Mesenchymal stem cell (in vitro differentiated cells and primary cell): ENCODE measurements around the gene KLC1.
A peak's percentile ranks its signal among the peaks of the same experiment; 100 is the strongest.

Experiments
- DNase-seq: peaks from one replicate; pipeline ENCODE4 v3.0.0-alpha.2; 2013
- H2AFZ ChIP-seq: one replicate; pipeline ENCODE4 v1.6.1; 2013; ENCODE audit warnings: low read depth, mild to moderate bottlenecking, control low read depth, inconsistent platforms, low read length, moderate library complexity
- H2AK5ac ChIP-seq: 2 replicates; pipeline ENCODE4 v1.6.1; 2013; ENCODE audit warnings: low read length, moderate library complexity, mild to moderate bottlenecking, inconsistent platforms; ENCODE audit not compliant: severe bottlenecking
- H2BK120ac ChIP-seq: one replicate; pipeline ENCODE4 v1.6.1; 2013; ENCODE audit warnings: low read depth, mild to moderate bottlenecking, inconsistent platforms, low read length, moderate library complexity
- H2BK12ac ChIP-seq, 2 experiments: one replicate each; pipeline ENCODE4 v1.6.1; 2013; ENCODE audit warnings: inconsistent platforms in 2 of 2, low read length in 2 of 2, mild to moderate bottlenecking in 2 of 2, moderate library complexity in 2 of 2, control low read depth in 1 of 2
- H2BK15ac ChIP-seq: one replicate; pipeline ENCODE4 v1.6.1; 2013; ENCODE audit warnings: mild to moderate bottlenecking, low read depth, inconsistent platforms; ENCODE audit not compliant: poor library complexity, severe bottlenecking
- H2BK5ac ChIP-seq: 2 replicates; pipeline ENCODE4 v1.6.1; 2013; ENCODE audit warnings: low read depth, mild to moderate bottlenecking, low read length, control low read depth, inconsistent platforms; ENCODE audit not compliant: poor library complexity, severe bottlenecking
- H3K14ac ChIP-seq, 2 experiments: one replicate each; pipeline ENCODE4 v1.6.1; 2013; ENCODE audit warnings: inconsistent platforms in 2 of 2, low read length in 2 of 2, control low read depth in 1 of 2, mild to moderate bottlenecking in 1 of 2, moderate library complexity in 1 of 2
- H3K18ac ChIP-seq, 2 experiments: one replicate each; pipeline ENCODE4 v1.6.1; 2013; ENCODE audit warnings: inconsistent platforms in 2 of 2, low read length in 2 of 2, control low read depth in 1 of 2, low read depth in 1 of 2, mild to moderate bottlenecking in 1 of 2
- H3K23ac ChIP-seq, 2 experiments: one replicate each; pipeline ENCODE4 v1.6.1; 2013; ENCODE audit warnings: inconsistent platforms in 2 of 2, low read length in 2 of 2, mild to moderate bottlenecking in 2 of 2, moderate library complexity in 2 of 2, control low read depth in 1 of 2
- H3K27ac ChIP-seq: 2 replicates; pipeline ENCODE4 v1.5.1; 2013; ENCODE audit warnings: mild to moderate bottlenecking, moderate library complexity, low read length, control low read depth, inconsistent platforms; ENCODE audit not compliant: poor library complexity, severe bottlenecking
- H3K27me3 ChIP-seq, 2 experiments: 2 replicates each; pipeline versions ENCODE4 v1.6.1 to v1.7.0; 2013; ENCODE audit warnings: low read length in 2 of 2, mild to moderate bottlenecking in 2 of 2, moderate library complexity in 2 of 2, control low read depth in 1 of 2, inconsistent platforms in 1 of 2; ENCODE audit not compliant: control insufficient read depth in 1 of 2, insufficient read depth in 1 of 2
- H3K36me3 ChIP-seq, 2 experiments: 2 replicates each; pipeline versions ENCODE4 v1.6.1 to v1.7.0; 2013; ENCODE audit warnings: low read length in 2 of 2, control low read depth in 1 of 2, inconsistent platforms in 1 of 2, low read depth in 1 of 2, mild to moderate bottlenecking in 1 of 2; ENCODE audit not compliant: insufficient read depth in 2 of 2, control insufficient read depth in 1 of 2
- H3K4ac ChIP-seq, 2 experiments: one replicate each; pipeline ENCODE4 v1.6.1; 2013; ENCODE audit warnings: inconsistent platforms in 2 of 2, low read length in 2 of 2, mild to moderate bottlenecking in 2 of 2, moderate library complexity in 2 of 2, control low read depth in 1 of 2, low read depth in 1 of 2
- H3K4me1 ChIP-seq: 2 replicates; pipeline ENCODE4 v1.6.1; 2013; ENCODE audit warnings: low read depth, low read length, control low read depth; ENCODE audit not compliant: control insufficient read depth, insufficient read depth
- H3K4me2 ChIP-seq: 2 replicates; pipeline ENCODE4 v1.6.1; 2013; ENCODE audit warnings: low read length, mild to moderate bottlenecking, inconsistent platforms; ENCODE audit not compliant: poor library complexity, severe bottlenecking
- H3K4me3 ChIP-seq, 2 experiments: 2 replicates each; pipeline versions ENCODE4 v1.5.1 to v1.7.0; 2013; ENCODE audit warnings: low read length in 2 of 2, mild to moderate bottlenecking in 2 of 2, control low read depth in 1 of 2, low read depth in 1 of 2; ENCODE audit not compliant: insufficient read depth in 1 of 2
- H3K79me1 ChIP-seq: replicated peaks from 2 replicates; pipeline ENCODE4 v1.6.1; 2013; ENCODE audit warnings: mild to moderate bottlenecking, control low read depth, low read length, inconsistent platforms; ENCODE audit not compliant: poor library complexity, severe bottlenecking
- H3K9ac ChIP-seq: 2 replicates; pipeline ENCODE4 v1.7.0; 2013; ENCODE audit warnings: mild to moderate bottlenecking, low read length, moderate library complexity
- H3K9me3 ChIP-seq: 2 replicates; pipeline ENCODE4 v1.7.0; 2013; ENCODE audit warnings: mild to moderate bottlenecking, low read length; ENCODE audit not compliant: control insufficient read depth
- H4K8ac ChIP-seq: one replicate; pipeline ENCODE4 v1.6.1; 2013; ENCODE audit warnings: inconsistent platforms, mild to moderate bottlenecking, low read length, moderate library complexity
- H4K91ac ChIP-seq: one replicate; pipeline ENCODE4 v1.6.1; 2013; ENCODE audit warnings: mild to moderate bottlenecking, low read length, inconsistent platforms
- WGBS: methylation state at CpG from one replicate; pipeline ENCODE4 v1.1.7; 2013; ENCODE audit warnings: mixed read lengths; 5-methylcytosine and 5-hydroxymethylcytosine counted together

Gene KLC1

GRCh38 chr14:103654619-103655018 is 25.6 kb downstream of the KLC1 start:
- Histone ChIP-seq H2BK15ac (no peak overlapping the region), H2AFZ (no peak overlapping the region), H3K4me1 (peaks cover 15% of the 10 kb centered on the region), H3K27ac (no peak overlapping the region), H2BK5ac (no peak overlapping the region), H4K91ac (no peak overlapping the region), H3K27me3 (no peaks in the 10 kb centered on the region), H3K79me1 (peaks cover 13% of the 10 kb centered on the region), H3K14ac (no peak overlapping the region), H2AK5ac (no peak overlapping the region), H3K4me3 (no peak overlapping the region), H3K23ac (no peak overlapping the region), H3K9ac (peak overlapping the region; percentile 1), H2BK12ac (no peak overlapping the region), H3K4me2 (no peak overlapping the region), H4K8ac (no peak overlapping the region), H3K18ac (no peak overlapping the region), H3K9me3 (no peaks in the 10 kb centered on the region), H3K36me3 (peaks cover 37 to 50% of the 10 kb centered on the region in 2 experiments), H3K4ac (no peak overlapping the region), H2BK120ac (no peak overlapping the region)
- no peak for DNase-seq
- WGBS = 92% methylated on average over 6 of the region's 6 CpGs

GRCh38 chr14:103656031-103656755 is 27.2 kb downstream of the KLC1 start:
- no peaks in the 10 kb centered on the region for H3K27me3 ChIP-seq
- peak overlapping the region; percentile 47 for H3K9ac ChIP-seq
- no peak overlapping the region for H2AK5ac ChIP-seq
- WGBS = 94% methylated on average over 4 of the region's 4 CpGs
- no peak overlapping the region for H2BK12ac ChIP-seq
- no peak overlapping the region for H3K27ac ChIP-seq
- peaks cover 15% of the 10 kb centered on the region for H3K4me1 ChIP-seq
- no peak overlapping the region for H3K4me2 ChIP-seq
- H2AFZ ChIP-seq = no peak overlapping the region
- H3K4ac ChIP-seq = no peak overlapping the region
- H3K4me3 ChIP-seq = no peak overlapping the region
- DNase-seq = no peak
- H3K14ac ChIP-seq = peak overlapping the region in 1 of 2 experiments; percentile 37
- H2BK120ac ChIP-seq = no peak overlapping the region
- peaks cover 47 to 62% of the 10 kb centered on the region in 2 experiments for H3K36me3 ChIP-seq
- no peak overlapping the region for H4K8ac ChIP-seq
- H3K9me3 ChIP-seq = no peaks in the 10 kb centered on the region
- H3K79me1 ChIP-seq = peaks cover 15% of the 10 kb centered on the region
- no peak overlapping the region for H2BK5ac ChIP-seq
- H2BK15ac ChIP-seq = no peak overlapping the region
- H4K91ac ChIP-seq = no peak overlapping the region
- no peak overlapping the region for H3K18ac ChIP-seq
- no peak overlapping the region for H3K23ac ChIP-seq

DNA sequence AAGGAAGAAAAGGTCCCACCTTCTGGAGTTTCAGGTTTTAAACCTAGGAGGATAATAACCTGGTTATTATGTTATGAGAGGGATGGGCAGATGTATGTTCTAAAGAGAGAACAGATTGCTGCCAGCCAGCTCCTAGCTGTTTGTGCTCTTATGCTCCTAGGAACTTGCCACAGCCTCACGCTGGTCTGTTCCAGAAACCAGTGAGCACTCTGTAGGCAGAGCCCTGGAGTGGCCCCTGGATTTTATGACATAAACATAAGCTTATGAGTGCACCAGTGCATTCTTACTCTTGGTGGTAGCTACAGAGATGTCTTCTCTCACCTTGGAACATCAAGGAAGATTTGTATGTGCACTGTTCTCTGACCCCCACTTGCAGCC is 27.7 kb downstream of the KLC1 start:
- no peak overlapping the region for H3K23ac ChIP-seq
- 100% methylated on average over 1 of the region's 1 CpG for WGBS
- H2BK12ac ChIP-seq = no peak overlapping the region

GRCh38 chr14:103657471-103657870 is 28.5 kb downstream of the KLC1 start:
- H3K79me1 ChIP-seq = peaks cover 16% of the 10 kb centered on the region
- 92% methylated on average over 12 of the region's 13 CpGs for WGBS
- H3K4me2 ChIP-seq = no peak overlapping the region
- H2BK120ac ChIP-seq = no peak overlapping the region
- no peak overlapping the region for H2BK5ac ChIP-seq
- no peaks in the 10 kb centered on the region for H3K9me3 ChIP-seq
- no peaks in the 10 kb centered on the region for H3K27me3 ChIP-seq
- H3K4me3 ChIP-seq = no peak overlapping the region
- H3K36me3 ChIP-seq = peaks cover 56 to 75% of the 10 kb centered on the region in 2 experiments
- no peak overlapping the region for H2BK15ac ChIP-seq
- no peak overlapping the region for H3K4ac ChIP-seq
- H4K8ac ChIP-seq = no peak overlapping the region
- H2AFZ ChIP-seq = no peak overlapping the region
- no peak for DNase-seq
- no peak overlapping the region for H3K23ac ChIP-seq
- no peak overlapping the region for H4K91ac ChIP-seq
- H2BK12ac ChIP-seq = no peak overlapping the region
- no peak overlapping the region for H3K18ac ChIP-seq
- no peak overlapping the region for H3K27ac ChIP-seq
- no peak overlapping the region for H3K14ac ChIP-seq
- peak overlapping the region; percentile 72 for H3K9ac ChIP-seq
- no peak overlapping the region for H2AK5ac ChIP-seq
- H3K4me1 ChIP-seq = peaks cover 15% of the 10 kb centered on the region

More for the DNA sequence above, 27.7 kb downstream of the KLC1 start:
- no peak for DNase-seq
- Histone ChIP-seq H3K14ac (no peak overlapping the region), H3K9ac (peak overlapping the region; percentile 47), H3K79me1 (peaks cover 15% of the 10 kb centered on the region), H2AK5ac (no peak overlapping the region), H3K27ac (no peak overlapping the region), H2BK120ac (no peak overlapping the region), H3K4ac (no peak overlapping the region), H3K4me3 (no peak overlapping the region), H3K18ac (no peak overlapping the region), H4K8ac (no peak overlapping the region), H3K36me3 (peaks cover 51 to 67% of the 10 kb centered on the region in 2 experiments), H4K91ac (no peak overlapping the region), H3K27me3 (no peaks in the 10 kb centered on the region), H3K4me2 (no peak overlapping the region), H3K9me3 (no peaks in the 10 kb centered on the region), H2BK5ac (no peak overlapping the region), H3K4me1 (peaks cover 15% of the 10 kb centered on the region), H2AFZ (no peak overlapping the region), H2BK15ac (no peak overlapping the region)
